Endothelial cell (in vitro differentiated cells): ENCODE measurements around the gene CEP131. TPM values are rescaled to one million over a fixed set of nuclear protein-coding genes. Genes with fewer than 3 reads are reported as not detected.

ENCODE experiments used
- DNase-seq: peaks from one replicate; pipeline ENCODE4 v3.0.0; 2021; ENCODE audit warnings: low spot score
- H3K27ac Mint-ChIP-seq: one replicate; pipeline ENCODE4 v1.8.0; 2021; ENCODE audit warnings: mixed read lengths, inconsistent platforms; ENCODE audit not compliant: unreplicated experiment
- H3K27me3 Mint-ChIP-seq: one replicate; pipeline ENCODE4 v1.8.0; 2021; ENCODE audit warnings: mild to moderate bottlenecking, moderate library complexity, mixed read lengths, inconsistent platforms; ENCODE audit not compliant: unreplicated experiment
- H3K36me3 Mint-ChIP-seq: one replicate; pipeline ENCODE4 v1.8.0; 2021; ENCODE audit warnings: mild to moderate bottlenecking, low read depth, mixed read lengths, inconsistent platforms; ENCODE audit not compliant: unreplicated experiment
- H3K4me1 Mint-ChIP-seq: one replicate; pipeline ENCODE4 v1.8.0; 2021; ENCODE audit warnings: mild to moderate bottlenecking, mixed read lengths, inconsistent platforms; ENCODE audit not compliant: unreplicated experiment
- H3K4me3 Mint-ChIP-seq: one replicate; pipeline ENCODE4 v1.8.0; 2021; ENCODE audit warnings: mild to moderate bottlenecking, mixed read lengths, inconsistent platforms; ENCODE audit not compliant: unreplicated experiment
- H3K9me3 Mint-ChIP-seq: one replicate; pipeline ENCODE4 v1.8.0; 2021; ENCODE audit warnings: mixed read lengths, inconsistent platforms; ENCODE audit not compliant: unreplicated experiment
- total RNA-seq: library from RNA; stranded (reverse); fragmentation: NEBNext Ultra II Directional; extraction: Animal tissue kit (Norgen Biotek cat#: 25700); gene quantifications from one replicate; pipeline ENCODE4 v1.2.1, GENCODE V29; 2021; ENCODE audit not compliant: unreplicated experiment
- TF ChIP-seq, protein P1 (sequence below): fragments of 200-600 bp; sonication (generic); IDR thresholded peaks from one replicate; pipeline ENCODE4 v1.5.0; 2021; ENCODE audit warnings: antibody characterized with exemption; ENCODE audit not compliant: unreplicated experiment

CEP131 gene
- total RNA-seq, 1 donor from 2014 or later: 21.1 TPM

DNA sequence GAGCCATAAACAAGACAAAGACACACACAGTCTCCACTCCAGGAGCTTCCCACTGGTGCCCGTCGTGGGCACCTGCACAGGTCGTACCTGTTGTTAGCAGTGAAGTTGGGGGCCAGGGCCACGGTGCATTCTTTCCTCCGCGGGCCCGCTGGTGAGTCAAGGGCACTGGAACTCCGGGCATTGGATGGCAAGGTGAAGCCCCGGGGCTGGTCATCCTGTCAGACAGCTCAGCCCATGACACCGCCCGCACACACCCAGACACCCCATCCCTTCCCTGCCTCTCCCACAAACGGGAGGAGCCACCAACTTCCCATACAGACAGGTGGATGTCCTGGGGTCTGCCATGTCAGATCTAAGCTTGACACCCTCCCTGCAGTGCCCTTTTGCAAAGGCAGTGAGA is 16.1 kb downstream of the CEP131 start:
- Mint-ChIP-seq H3K9me3 (no peaks in the 10 kb centered on the region), H3K4me1 (no peaks in the 10 kb centered on the region), H3K27me3 (peaks cover 1% of the 10 kb centered on the region), H3K4me3 (no peak overlapping the region), H3K27ac (no peak overlapping the region), H3K36me3 (no peaks in the 10 kb centered on the region)
- no peak for DNase-seq
- TF ChIP-seq, protein P1, sequence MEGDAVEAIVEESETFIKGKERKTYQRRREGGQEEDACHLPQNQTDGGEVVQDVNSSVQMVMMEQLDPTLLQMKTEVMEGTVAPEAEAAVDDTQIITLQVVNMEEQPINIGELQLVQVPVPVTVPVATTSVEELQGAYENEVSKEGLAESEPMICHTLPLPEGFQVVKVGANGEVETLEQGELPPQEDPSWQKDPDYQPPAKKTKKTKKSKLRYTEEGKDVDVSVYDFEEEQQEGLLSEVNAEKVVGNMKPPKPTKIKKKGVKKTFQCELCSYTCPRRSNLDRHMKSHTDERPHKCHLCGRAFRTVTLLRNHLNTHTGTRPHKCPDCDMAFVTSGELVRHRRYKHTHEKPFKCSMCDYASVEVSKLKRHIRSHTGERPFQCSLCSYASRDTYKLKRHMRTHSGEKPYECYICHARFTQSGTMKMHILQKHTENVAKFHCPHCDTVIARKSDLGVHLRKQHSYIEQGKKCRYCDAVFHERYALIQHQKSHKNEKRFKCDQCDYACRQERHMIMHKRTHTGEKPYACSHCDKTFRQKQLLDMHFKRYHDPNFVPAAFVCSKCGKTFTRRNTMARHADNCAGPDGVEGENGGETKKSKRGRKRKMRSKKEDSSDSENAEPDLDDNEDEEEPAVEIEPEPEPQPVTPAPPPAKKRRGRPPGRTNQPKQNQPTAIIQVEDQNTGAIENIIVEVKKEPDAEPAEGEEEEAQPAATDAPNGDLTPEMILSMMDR: no peak

DNA sequence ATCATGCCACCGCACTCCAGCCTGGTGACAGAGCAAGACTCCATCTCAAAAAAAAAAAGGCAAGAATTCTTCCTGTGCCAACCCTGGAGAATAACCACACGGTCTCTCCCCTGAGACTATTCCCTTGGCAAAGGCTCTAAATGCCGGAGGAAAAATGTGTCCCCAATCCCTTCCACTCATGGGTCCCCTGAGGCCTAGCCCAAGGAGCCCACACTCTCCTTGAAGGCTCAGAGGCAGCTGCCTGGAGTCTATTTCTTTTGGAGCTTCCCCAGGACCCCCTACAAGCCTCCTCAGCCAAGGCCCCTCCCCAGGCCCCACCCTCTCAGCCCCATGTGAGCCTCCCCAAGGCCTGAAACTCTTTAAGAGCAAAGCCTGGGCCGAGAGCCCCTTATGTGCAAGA is 16.6 kb downstream of the CEP131 start:
- no peak overlapping the region for H3K27ac Mint-ChIP-seq
- no peak for DNase-seq

DNA sequence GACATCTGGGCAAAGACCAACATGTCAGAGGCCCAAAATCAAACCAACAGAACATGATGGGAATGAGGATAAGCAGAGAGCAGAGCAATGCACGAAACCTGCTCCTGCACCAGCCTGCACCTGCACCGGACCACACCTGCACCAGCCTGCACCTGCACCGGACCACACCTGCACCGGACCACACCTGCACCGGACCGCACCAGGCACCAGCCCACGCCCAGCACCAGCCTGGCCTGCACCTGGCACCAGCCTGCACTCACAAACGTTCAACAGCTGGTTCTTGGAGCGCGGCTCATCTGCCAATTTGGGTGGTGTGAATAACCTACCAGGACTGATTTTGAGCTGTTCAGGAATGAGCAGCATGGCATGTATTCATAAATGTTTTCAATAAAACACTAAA is 18.2 kb downstream of the CEP131 start:
- no peaks in the 10 kb centered on the region for H3K36me3 Mint-ChIP-seq
- H3K4me1 Mint-ChIP-seq: peaks cover 3% of the 10 kb centered on the region
- DNase-seq: no peak
- H3K27me3 Mint-ChIP-seq: peaks cover 2% of the 10 kb centered on the region
- H3K9me3 Mint-ChIP-seq: no peaks in the 10 kb centered on the region
- peak overlapping the region; percentile 77 for H3K27ac Mint-ChIP-seq
- TF ChIP-seq, protein P1: no peak
- H3K4me3 Mint-ChIP-seq: no peak overlapping the region

More for the DNA sequence above, 16.6 kb downstream of the CEP131 start:
- Mint-ChIP-seq H3K36me3 (no peaks in the 10 kb centered on the region), H3K9me3 (no peaks in the 10 kb centered on the region), H3K27me3 (peaks cover 2% of the 10 kb centered on the region), H3K4me1 (no peaks in the 10 kb centered on the region), H3K4me3 (no peak overlapping the region)
- TF ChIP-seq, protein P1: no peak

DNA sequence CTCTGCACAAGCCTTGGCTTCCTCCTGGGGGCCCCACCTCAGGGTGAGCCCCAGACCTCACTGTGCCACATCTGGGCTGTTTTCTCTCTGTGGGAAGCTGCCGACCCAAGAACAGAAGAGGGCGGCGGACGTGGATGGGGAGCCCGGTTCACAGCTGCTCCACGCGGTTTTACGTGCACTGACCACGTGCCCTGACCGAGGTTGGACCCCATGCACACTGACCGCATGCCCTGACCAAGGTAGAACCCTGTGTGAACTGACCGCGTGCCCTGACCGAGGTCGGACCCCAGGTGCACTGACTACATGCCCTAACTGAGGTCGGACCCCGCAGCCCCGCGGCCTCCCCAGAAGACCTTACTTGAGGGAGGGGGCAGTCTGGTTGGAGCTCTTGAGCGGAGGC is 19.6 kb downstream of the CEP131 start:
- Mint-ChIP-seq H3K36me3 (no peaks in the 10 kb centered on the region), H3K4me3 (no peak overlapping the region), H3K27ac (no peak overlapping the region), H3K27me3 (peaks cover 2% of the 10 kb centered on the region), H3K4me1 (peaks cover 3% of the 10 kb centered on the region), H3K9me3 (no peaks in the 10 kb centered on the region)
- TF ChIP-seq, protein P1: no peak
- no peak for DNase-seq

DNA sequence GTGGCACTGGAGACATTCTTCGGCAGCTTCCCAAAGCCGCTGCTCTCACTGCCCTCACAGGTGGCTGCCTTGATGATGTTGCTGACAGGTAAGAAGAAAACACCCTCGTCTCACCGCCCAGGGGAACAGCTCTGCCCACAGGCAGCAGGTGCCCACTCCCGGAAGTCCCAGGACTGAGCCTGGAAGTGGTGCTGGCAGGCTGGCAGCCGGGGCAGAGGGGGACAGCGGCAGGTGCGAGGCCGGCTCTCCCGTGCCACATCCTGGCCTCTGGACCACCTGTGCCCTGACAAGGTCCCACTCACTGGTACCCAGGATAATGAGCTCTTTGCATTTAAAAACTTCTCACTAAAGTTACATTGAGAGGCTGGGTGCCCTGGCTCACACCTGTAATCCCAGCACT is 20.4 kb downstream of the CEP131 start:
- Mint-ChIP-seq H3K4me1 (peaks cover 5% of the 10 kb centered on the region), H3K9me3 (no peaks in the 10 kb centered on the region), H3K4me3 (no peak overlapping the region), H3K27me3 (peaks cover 2% of the 10 kb centered on the region), H3K36me3 (no peaks in the 10 kb centered on the region), H3K27ac (no peak overlapping the region)
- TF ChIP-seq, protein P1: no peak
- no peak for DNase-seq
